ENCODE data around the gene PPP1R14D.

DNA sequence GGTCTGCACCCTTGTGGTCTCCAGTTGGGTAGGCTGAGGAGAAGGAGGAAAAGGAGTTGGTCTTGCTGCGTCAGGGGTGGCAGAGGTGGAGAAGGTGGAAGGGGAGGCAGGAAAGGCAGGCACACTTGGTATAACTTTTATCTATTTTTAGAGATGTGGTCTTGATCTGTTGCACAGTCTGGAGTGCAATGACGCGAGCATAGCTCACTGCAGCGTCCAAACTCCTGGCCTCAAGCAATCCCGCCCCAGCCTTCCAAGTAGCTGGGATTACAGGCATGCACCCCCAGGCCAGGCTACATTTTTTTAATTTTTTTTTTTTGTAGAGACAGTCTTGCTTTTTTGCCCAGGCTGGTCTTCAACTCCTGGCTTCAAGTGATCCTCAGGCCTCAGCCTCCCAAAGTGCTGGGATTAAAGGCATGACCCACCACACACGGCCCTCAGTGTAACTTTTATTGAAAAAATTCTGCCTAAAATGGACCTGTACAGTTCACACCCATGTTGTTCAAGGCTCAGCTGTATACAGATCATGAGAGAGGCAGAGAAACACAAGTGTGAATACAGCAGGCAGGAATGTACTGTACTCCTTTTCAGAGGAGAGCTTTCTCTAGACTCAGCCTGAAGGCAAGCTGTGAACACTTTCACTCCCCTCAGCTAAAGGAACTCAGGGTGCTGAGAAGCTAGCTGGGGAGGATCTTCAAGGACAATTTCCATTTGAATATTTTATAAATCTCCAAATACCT, 47.7 kb upstream of the PPP1R14D start:
- TF ChIP-seq EZH2phosphoT487 (IDR thresholded peaks at IDR 0.05; ENCODE audit: borderline replicate concordance, low read depth, low read length): no peak
- TF ChIP-seq, protein P1, sequence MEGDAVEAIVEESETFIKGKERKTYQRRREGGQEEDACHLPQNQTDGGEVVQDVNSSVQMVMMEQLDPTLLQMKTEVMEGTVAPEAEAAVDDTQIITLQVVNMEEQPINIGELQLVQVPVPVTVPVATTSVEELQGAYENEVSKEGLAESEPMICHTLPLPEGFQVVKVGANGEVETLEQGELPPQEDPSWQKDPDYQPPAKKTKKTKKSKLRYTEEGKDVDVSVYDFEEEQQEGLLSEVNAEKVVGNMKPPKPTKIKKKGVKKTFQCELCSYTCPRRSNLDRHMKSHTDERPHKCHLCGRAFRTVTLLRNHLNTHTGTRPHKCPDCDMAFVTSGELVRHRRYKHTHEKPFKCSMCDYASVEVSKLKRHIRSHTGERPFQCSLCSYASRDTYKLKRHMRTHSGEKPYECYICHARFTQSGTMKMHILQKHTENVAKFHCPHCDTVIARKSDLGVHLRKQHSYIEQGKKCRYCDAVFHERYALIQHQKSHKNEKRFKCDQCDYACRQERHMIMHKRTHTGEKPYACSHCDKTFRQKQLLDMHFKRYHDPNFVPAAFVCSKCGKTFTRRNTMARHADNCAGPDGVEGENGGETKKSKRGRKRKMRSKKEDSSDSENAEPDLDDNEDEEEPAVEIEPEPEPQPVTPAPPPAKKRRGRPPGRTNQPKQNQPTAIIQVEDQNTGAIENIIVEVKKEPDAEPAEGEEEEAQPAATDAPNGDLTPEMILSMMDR (conservative IDR thresholded peaks at IDR 0.05; ENCODE audit: low read length): no peak

All from OCI-LY7 (cell line).